Stomach smooth muscle (tissue), 2 donors: Measurements from ENCODE around the gene PSPC1.
"Not testable (repeated sequence)": the region's sequence is repeated elsewhere in the genome, so short reads cannot be mapped to it uniquely, and the experiment has no call there.

ENCODE experiments used
- H3K27ac ChIP-seq: one replicate; pipeline ENCODE4 v1.7.0; 2013; ENCODE audit warnings: mild to moderate bottlenecking, low read length, inconsistent platforms
- H3K27me3 ChIP-seq, 2 donors: one replicate each; pipeline ENCODE4 v1.7.0; 2013; ENCODE audit warnings: low read length in 2 of 2; ENCODE audit not compliant: insufficient read depth in 2 of 2, control insufficient read depth in 1 of 2
- H3K36me3 ChIP-seq, 2 donors: one replicate each; pipeline ENCODE4 v1.7.0; 2013; ENCODE audit warnings: low read length in 2 of 2; ENCODE audit not compliant: control insufficient read depth in 2 of 2, insufficient read depth in 2 of 2
- H3K4me1 ChIP-seq: one replicate; pipeline ENCODE4 v1.7.0; 2013; ENCODE audit warnings: low read length; ENCODE audit not compliant: control insufficient read depth, insufficient read depth
- H3K4me3 ChIP-seq, 2 donors: one replicate each; pipeline ENCODE4 v1.7.0; 2013; ENCODE audit warnings: low read length in 2 of 2
- H3K9ac ChIP-seq, 2 donors: one replicate each; pipeline ENCODE4 v1.7.0; 2013; ENCODE audit warnings: low read length in 2 of 2, mild to moderate bottlenecking in 1 of 2
- H3K9me3 ChIP-seq, 2 donors: one replicate each; pipeline ENCODE4 v1.7.0; 2013; ENCODE audit warnings: low read length in 2 of 2; ENCODE audit not compliant: control insufficient read depth in 2 of 2
- donor health status: healthy.
- donor health status: Pancreatic carcinoma.

The PSPC1 gene

GRCh38 chr13:19700963-19701362 is 81.8 kb downstream of the PSPC1 start:
- H3K9me3 ChIP-seq, H3K9ac ChIP-seq, H3K4me1 ChIP-seq, H3K27ac ChIP-seq, H3K36me3 ChIP-seq, H3K4me3 ChIP-seq, H3K27me3 ChIP-seq: not testable (repeated sequence)

GRCh38 chr13:19695829-19696228 is 86.9 kb downstream of the PSPC1 start:
- H3K4me3 ChIP-seq: no peak overlapping the region
- H3K27me3 ChIP-seq: no peaks in the 10 kb centered on the region
- no peak overlapping the region for H3K27ac ChIP-seq
- H3K4me1 ChIP-seq: no peaks in the 10 kb centered on the region
- no peak overlapping the region for H3K9ac ChIP-seq
- H3K9me3 ChIP-seq: no peaks in the 10 kb centered on the region
- H3K36me3 ChIP-seq: no peaks in the 10 kb centered on the region

- H3K27me3 ChIP-seq: no peaks in the 10 kb centered on the region
- H3K9ac ChIP-seq: no peak overlapping the region
- no peak overlapping the region for H3K4me3 ChIP-seq
- H3K4me1 ChIP-seq: no peaks in the 10 kb centered on the region
- H3K27ac ChIP-seq: no peak overlapping the region
- no peaks in the 10 kb centered on the region for H3K9me3 ChIP-seq
- no peaks in the 10 kb centered on the region for H3K36me3 ChIP-seq
Measured at GRCh38 chr13:19695428-19695827, 87.3 kb downstream of the PSPC1 start.

GRCh38 chr13:19691447-19691846 is 91.3 kb downstream of the PSPC1 start:
- not testable (repeated sequence) for H3K27ac ChIP-seq, H3K9ac ChIP-seq, H3K4me3 ChIP-seq, H3K36me3 ChIP-seq, H3K4me1 ChIP-seq, H3K9me3 ChIP-seq, H3K27me3 ChIP-seq

GRCh38 chr13:19685437-19685836 is 97.3 kb downstream of the PSPC1 start:
- Histone ChIP-seq H3K9ac (no peak overlapping the region), H3K4me3 (no peak overlapping the region), H3K4me1 (no peaks in the 10 kb centered on the region), H3K36me3 (no peaks in the 10 kb centered on the region), H3K9me3 (no peaks in the 10 kb centered on the region), H3K27ac (no peak overlapping the region), H3K27me3 (no peaks in the 10 kb centered on the region)

GRCh38 chr13:19685034-19685433 is 97.7 kb downstream of the PSPC1 start:
- Histone ChIP-seq H3K4me1 (no peaks in the 10 kb centered on the region), H3K9ac (no peak overlapping the region), H3K9me3 (no peaks in the 10 kb centered on the region), H3K27me3 (no peaks in the 10 kb centered on the region), H3K27ac (no peak overlapping the region), H3K4me3 (no peak overlapping the region), H3K36me3 (no peaks in the 10 kb centered on the region)

GRCh38 chr13:19681517-19681916 is 101.2 kb downstream of the PSPC1 start:
- H3K36me3 ChIP-seq: peaks cover 2 to 5% of the 10 kb centered on the region in 2 donors

GRCh38 chr13:19680751-19681150 is 102.0 kb downstream of the PSPC1 start:
- Histone ChIP-seq H3K9me3 (no peaks in the 10 kb centered on the region), H3K4me3 (no peak overlapping the region), H3K4me1 (no peaks in the 10 kb centered on the region), H3K27me3 (no peaks in the 10 kb centered on the region), H3K36me3 (peaks cover 7 to 10% of the 10 kb centered on the region in 2 donors), H3K9ac (no peak overlapping the region), H3K27ac (no peak overlapping the region)

More at GRCh38 chr13:19681517-19681916, 101.2 kb downstream of the PSPC1 start:
- H3K4me1 ChIP-seq: no peaks in the 10 kb centered on the region
- no peak overlapping the region for H3K27ac ChIP-seq
- no peaks in the 10 kb centered on the region for H3K9me3 ChIP-seq
- H3K4me3 ChIP-seq: no peak overlapping the region
- no peaks in the 10 kb centered on the region for H3K27me3 ChIP-seq
- no peak overlapping the region for H3K9ac ChIP-seq

- Histone ChIP-seq H3K27me3 (no peaks in the 10 kb centered on the region), H3K36me3 (peaks cover 32 to 43% of the 10 kb centered on the region in 2 donors), H3K4me1 (no peaks in the 10 kb centered on the region), H3K27ac (no peak overlapping the region), H3K4me3 (no peak overlapping the region), H3K9ac (no peak overlapping the region), H3K9me3 (no peaks in the 10 kb centered on the region)
Measured at GRCh38 chr13:19676168-19676567, 106.6 kb downstream of the PSPC1 start.

GRCh38 chr13:19674898-19675297 is 107.8 kb downstream of the PSPC1 start:
- Histone ChIP-seq H3K27ac (no peak overlapping the region), H3K9ac (no peak overlapping the region), H3K27me3 (no peaks in the 10 kb centered on the region), H3K36me3 (peaks cover 44 to 48% of the 10 kb centered on the region in 2 donors), H3K4me3 (no peak overlapping the region), H3K4me1 (no peaks in the 10 kb centered on the region), H3K9me3 (no peaks in the 10 kb centered on the region)

GRCh38 chr13:19673473-19674430 is 109.0 kb downstream of the PSPC1 start:
- Histone ChIP-seq H3K27me3 (no peaks in the 10 kb centered on the region), H3K4me3 (no peak overlapping the region), H3K4me1 (no peaks in the 10 kb centered on the region), H3K27ac (no peak overlapping the region), H3K9ac (no peak overlapping the region), H3K36me3 (peaks cover 55 to 59% of the 10 kb centered on the region in 2 donors), H3K9me3 (no peaks in the 10 kb centered on the region)
